Heart right ventricle (tissue), 12 donors: ENCODE data around the gene CLEC14A. TPM values are rescaled to one million over a fixed set of nuclear protein-coding genes. Genes with fewer than 3 reads are reported as not detected.

Experiments used
- polyA plus RNA-seq, 2 donors: library from polyadenylated mRNA; stranded (reverse); fragments of 200-250 nt; gene quantifications; one replicate each; pipeline ENCODE4 v1.2.3, GENCODE V29; 2013
- total RNA-seq, 10 donors: library from RNA; stranded (reverse); fragmentation: NEBNext Ultra II Directional in 3 of 10; extraction: Animal tissue kit (Norgen Biotek cat#: 25700) in 3 of 10; gene quantifications; one replicate each; pipeline versions ENCODE4 v1.2.1 to v1.2.4, GENCODE V29; 2021 to 2023
- donor health status: ischemic (EF 13 %, LVEDD 7.1; RV severe dilation, severe dysfunction).
- donor health status: healthy with polysubstance abuse.
- donor health status: DM: no; HTN: yes; CAD: no.
- donor health status: DM: no; HTN: no; CAD: no.
- donor health status: ischemic (EF 25% LVEDD 6.9; RV normal size, moderate dysfunction).
- donor health status: ischemic (EF 25% LVEDD 5.7; RV mildly dilated, moderate dysfunction).
- donor health status: healthy.
- donor health status: nonischemic (EF 11% LVEDD 7.7; RV severe dilation, severe dysfunction).
- donor health status: DM: yes; HTN: yes; CAD: no.
- donor health status: PGD.
- donor health status: ischemic (EF 29% LVEDD 5.4; RV normal size, mild dysfunction).
- donor health status: nonischemic (EF 23%, LVEDD 6.1; RV moderate dilation, normal function).

CLEC14A gene
- total and polyA plus RNA-seq, 12 donors = 18.4 to 71.8 (median 37.1) TPM

Other genes with a start within 250 kb of the CLEC14A start
- gene SSTR1, start 48.2 kb downstream of the CLEC14A start, total RNA-seq = 1 to 10 TPM in 3 of 10 donors, under 1 TPM in 7; 0.47 to 1.8 (median 0.65) TPM
- gene SSTR1, start 48.2 kb downstream of the CLEC14A start, polyA plus RNA-seq = under 1 TPM; 0.22 to 0.48 TPM